Measurements from ENCODE around the gene GANAB.
A peak's percentile ranks its signal among the peaks of the same experiment; 100 is the strongest.
"Not testable (repeated sequence)": the region's sequence is repeated elsewhere in the genome, so short reads cannot be mapped to it uniquely, and the experiment has no call there.

The GANAB gene

GRCh38 chr11:62667460-62667859 is 21.0 kb upstream of the GANAB start:
- no peak for DNase-seq

GRCh38 chr11:62666259-62666926 is 20.0 kb upstream of the GANAB start:
- DNase-seq: no peak

GRCh38 chr11:62665599-62666258 is 19.3 kb upstream of the GANAB start:
- peak in 26 of 56 donors; percentile 20 to 71 (median 53) for DNase-seq

- DNase-seq: peak; percentile 21 to 97 (median 92)
These were observed 18.7 kb upstream of the GANAB start, which contains the start of the genes C11orf98 and CSKMT for GRCh38 chr11:62665075-62665598. Gene C11orf98 (minus strand): TSS chr11:62665210. CDS start chr11:62665169, 41 bp downstream. Gene CSKMT (plus strand): TSS chr11:62665312. CDS start chr11:62665880, 568 bp downstream.

- peak in 9 of 56 donors; percentile 40 to 72 (median 57) for DNase-seq
These were observed 18.1 kb upstream of the GANAB start for GRCh38 chr11:62664405-62665074.

- no peak for DNase-seq
These were observed 10.5 kb upstream of the GANAB start for GRCh38 chr11:62656796-62657429.

GRCh38 chr11:62654297-62654696 is 7.9 kb upstream of the GANAB start:
- no peak for DNase-seq

GRCh38 chr11:62652161-62653006 is 6.0 kb upstream of the GANAB start:
- DNase-seq: peak in 2 of 56 donors; percentile 43 to 53

- DNase-seq: not testable (repeated sequence)
These were observed 3.9 kb upstream of the GANAB start for GRCh38 chr11:62650283-62650682.

GRCh38 chr11:62649486-62649885 is 3.1 kb upstream of the GANAB start:
- no peak for DNase-seq

GRCh38 chr11:62648967-62649364 is 2.6 kb upstream of the GANAB start:
- DNase-seq: no peak

GRCh38 chr11:62648185-62648966 is 2.0 kb upstream of the GANAB start:
- no peak for DNase-seq

- no peak for DNase-seq
These were observed 1.2 kb upstream of the GANAB start for GRCh38 chr11:62647609-62648005.

- DNase-seq: peak in 1 of 56 donors; percentile 55
These were observed 604 bp upstream of the GANAB start for GRCh38 chr11:62646825-62647608.

GRCh38 chr11:62645671-62645945 is 805 bp downstream of the GANAB start:
- no peak for DNase-seq

- no peak for DNase-seq
These were observed 2.2 kb downstream of the GANAB start for GRCh38 chr11:62644220-62644619.

- DNase-seq: no peak
These were observed 13.9 kb downstream of the GANAB start for GRCh38 chr11:62632492-62632891.

GRCh38 chr11:62627713-62628112 is 18.7 kb downstream of the GANAB start:
- DNase-seq: no peak

- no peak for DNase-seq
These were observed 23.8 kb downstream of the GANAB start for GRCh38 chr11:62622476-62623089.
